A549 (cell line): ENCODE measurements around the gene TTC12. TPM values are rescaled to one million over a fixed set of nuclear protein-coding genes. Genes with fewer than 3 reads are reported as not detected.

Source experiments
- ATAC-seq, 2 experiments: fragments of 200-7000 bp in 1 of 2; fragments of >200 bp in 1 of 2; cut with Nextera tagmentation in 1 of 2; cut with Tn5 transposase in 1 of 2; 3 replicates each; pipeline versions ENCODE4 v1.8.0 to v1.9.1; 2018 to 2020; ENCODE audit warnings: mild to moderate bottlenecking in 1 of 2, moderate library complexity in 1 of 2
- CTCF ChIA-PET: fragments of 300-600 bp; sonication (Branson Sonifier 250); formaldehyde crosslinking; extraction: SDS; loops from one replicate; lab custom pipeline; 2021; ENCODE audit warnings: antibody characterized with exemption, inconsistent platforms; lab: Yijun Ruan, JAX
- POLR2A ChIA-PET: fragments of 350-600 bp; formaldehyde crosslinking; extraction: SDS; loops from one replicate; lab custom pipeline; 2021; ENCODE audit warnings: antibody characterized with exemption, inconsistent platforms; lab: Yijun Ruan, JAX
- DNase-seq, 2 experiments: peaks; one replicate each; pipeline versions ENCODE4 v3.0.0 to v3.0.0-alpha.2; 2011 to 2016; ENCODE audit warnings: low read depth in 1 of 2, low spot score in 1 of 2
- FAIRE-seq: peaks from 2 replicates; lab custom pipeline; 2011; peaks lifted over from hg19 to GRCh38; lab: Jason Lieb, UNC
- H3K27ac ChIP-seq, 2 experiments: fragments of >200 bp; sonication (Bioruptor Twin); formaldehyde crosslinking; 3 replicates each; pipeline ENCODE4 v1.5.1; 2016 to 2017
- H3K4me1 ChIP-seq: fragments of >200 bp; sonication (Bioruptor Twin); formaldehyde crosslinking; 3 replicates; pipeline ENCODE4 v1.6.1; 2016
- H3K4me2 ChIP-seq: fragments of >200 bp; sonication (Bioruptor Twin); formaldehyde crosslinking; 3 replicates; pipeline ENCODE4 v1.6.1; 2016
- H3K4me3 ChIP-seq: fragments of >200 bp; sonication (Bioruptor Twin); formaldehyde crosslinking; 3 replicates; pipeline ENCODE4 v1.5.1; 2016
- H3K9me3 ChIP-seq: fragments of >200 bp; sonication (Bioruptor Twin); formaldehyde crosslinking; 3 replicates; pipeline ENCODE4 v1.6.1; 2016
- BHLHE40 ChIP-seq: IDR thresholded peaks from 2 replicates; pipeline ENCODE4 v1.6.1; 2012; ENCODE audit warnings: low read depth, low read length, inconsistent platforms
- CEBPB ChIP-seq, 2 experiments: fragments of >200 bp in 1 of 2; sonication (Bioruptor Twin) in 1 of 2; formaldehyde crosslinking in 1 of 2; IDR thresholded peaks; 2 replicates each; pipeline ENCODE4 v1.6.1; 2012 to 2016
- CHD2 ChIP-seq: fragments of 150-350 bp; IDR thresholded peaks from 2 replicates; pipeline ENCODE4 v1.6.1; 2014; ENCODE audit warnings: low read length; ENCODE audit not compliant: partially characterized antibody
- CHD4 ChIP-seq: fragments of 200-600 bp; sonication (generic); IDR thresholded peaks from 2 replicates; pipeline ENCODE4 v1.6.1; 2016; ENCODE audit warnings: antibody characterized with exemption, mild to moderate bottlenecking, borderline replicate concordance
- EHMT2 ChIP-seq: fragments of 200-600 bp; sonication (generic); IDR thresholded peaks from 2 replicates; pipeline ENCODE4 v1.6.1; 2016; ENCODE audit warnings: antibody characterized with exemption, low read depth, mild to moderate bottlenecking, moderate library complexity
- EP300 ChIP-seq, 2 experiments: fragments of >200 bp; sonication (Bioruptor Twin); formaldehyde crosslinking; IDR thresholded peaks; 2 replicates in 1 of 2; 3 replicates in 1 of 2; pipeline ENCODE4 v1.6.1; 2016 to 2017
- FOSB ChIP-seq: fragments of 250-450 bp; sonication (Bioruptor Pico); IDR thresholded peaks from 2 replicates; pipeline ENCODE4 v1.5.0; 2020; ENCODE audit warnings: mild to moderate bottlenecking, moderate library complexity
- FOXS1 ChIP-seq: fragments of 250-450 bp; sonication (Bioruptor Pico); IDR thresholded peaks from 2 replicates; pipeline ENCODE4 v1.5.0; 2020; ENCODE audit warnings: mild to moderate bottlenecking, moderate library complexity
- GATA3 ChIP-seq: IDR thresholded peaks from 2 replicates; pipeline ENCODE4 v1.6.1; 2012; ENCODE audit warnings: borderline replicate concordance
- HDAC2 ChIP-seq: fragments of 200-600 bp; sonication (generic); IDR thresholded peaks from 2 replicates; pipeline ENCODE4 v1.6.1; 2016
- HES2 ChIP-seq: fragments of >200 bp; sonication (Bioruptor Twin); formaldehyde crosslinking; IDR thresholded peaks from 2 replicates; pipeline ENCODE4 v1.6.1; 2016
- HEYL ChIP-seq: fragments of 250-450 bp; sonication (Bioruptor Pico); IDR thresholded peaks from 2 replicates; pipeline ENCODE4 v1.8.0; 2021; ENCODE audit warnings: mild to moderate bottlenecking, moderate library complexity
- HOXA7 ChIP-seq: fragments of 250-450 bp; sonication (Bioruptor Pico); IDR thresholded peaks from 2 replicates; pipeline ENCODE4 v1.5.0; 2020; ENCODE audit warnings: mild to moderate bottlenecking, moderate library complexity
- HOXB13 ChIP-seq: fragments of 250-450 bp; sonication (Bioruptor Pico); IDR thresholded peaks from 2 replicates; pipeline ENCODE4 v1.5.0; 2020; ENCODE audit warnings: low read depth, mild to moderate bottlenecking, moderate library complexity
- JUNB ChIP-seq: fragments of >200 bp; sonication (Bioruptor Twin); formaldehyde crosslinking; IDR thresholded peaks from 2 replicates; pipeline ENCODE4 v1.6.1; 2016
- KDM1A ChIP-seq: fragments of 200-600 bp; sonication (generic); IDR thresholded peaks from 2 replicates; pipeline ENCODE4 v1.6.1; 2016; ENCODE audit warnings: low read depth, mild to moderate bottlenecking
- KDM5A ChIP-seq: fragments of 200-600 bp; sonication (generic); IDR thresholded peaks from 2 replicates; pipeline ENCODE4 v1.6.1; 2016; ENCODE audit warnings: antibody characterized with exemption, mild to moderate bottlenecking
- MAFK ChIP-seq: fragments of 450-650 bp; IDR thresholded peaks from 2 replicates; pipeline ENCODE4 v1.6.1; 2014; ENCODE audit not compliant: partially characterized antibody
- MYC ChIP-seq: IDR thresholded peaks from 2 replicates; pipeline ENCODE4 v1.6.1; 2012; ENCODE audit warnings: mild to moderate bottlenecking, inconsistent platforms, low read length, improper control_type of control experiment, borderline replicate concordance
- NFE2L2 ChIP-seq: fragments of 150-350 bp; conservative IDR thresholded peaks from 2 replicates; pipeline ENCODE4 v1.6.1; 2014; ENCODE audit warnings: low read length
- NR3C1 ChIP-seq: fragments of >200 bp; sonication (Bioruptor Twin); formaldehyde crosslinking; IDR thresholded peaks from 3 replicates; pipeline ENCODE4 v1.6.1; 2017
- PHF8 ChIP-seq: fragments of 200-600 bp; sonication (generic); IDR thresholded peaks from 2 replicates; pipeline ENCODE4 v1.6.1; 2016; ENCODE audit warnings: low read depth, mild to moderate bottlenecking, antibody characterized with exemption, moderate library complexity, borderline replicate concordance
- POLR2A ChIP-seq: IDR thresholded peaks from 2 replicates; pipeline ENCODE4 v1.6.1; 2012; ENCODE audit warnings: mild to moderate bottlenecking, low read length
- POLR2AphosphoS2 ChIP-seq: conservative IDR thresholded peaks from 2 replicates; pipeline ENCODE4 v1.6.1; 2012; ENCODE audit warnings: low read length, improper control_type of control experiment, inconsistent platforms
- RARB ChIP-seq: fragments of 250-450 bp; sonication (Bioruptor Pico); IDR thresholded peaks from 2 replicates; pipeline ENCODE4 v1.8.0; 2021; ENCODE audit warnings: mild to moderate bottlenecking, moderate library complexity
- RFX5 ChIP-seq: fragments of 450-650 bp; IDR thresholded peaks from 2 replicates; pipeline ENCODE4 v1.7.1; 2014; ENCODE audit warnings: antibody characterized with exemption, mild to moderate bottlenecking, moderate library complexity
- TP53 ChIP-seq: fragments of 250-450 bp; sonication (Bioruptor Pico); IDR thresholded peaks from 2 replicates; pipeline ENCODE4 v1.5.0; 2021; ENCODE audit warnings: mild to moderate bottlenecking, moderate library complexity
- USF2 ChIP-seq: fragments of 450-650 bp; IDR thresholded peaks from 2 replicates; pipeline ENCODE4 v1.6.1; 2014; ENCODE audit warnings: antibody characterized with exemption
- ZC3H11A ChIP-seq: fragments of 450-650 bp; IDR thresholded peaks from 2 replicates; pipeline ENCODE4 v1.6.1; 2014; ENCODE audit warnings: antibody characterized with exemption, mild to moderate bottlenecking
- ZNF302 ChIP-seq: fragments of 250-450 bp; sonication (Bioruptor Pico); IDR thresholded peaks from 2 replicates; pipeline ENCODE4 v1.9.0; 2021; ENCODE audit warnings: inconsistent platforms, mild to moderate bottlenecking, moderate library complexity
- WGBS: methylation state at CpG from one replicate; pipeline ENCODE4 v1.1.6; 2017; ENCODE audit errors: missing lambda C conversion rate; 5-methylcytosine and 5-hydroxymethylcytosine counted together
- polyA plus RNA-seq, 4 experiments: library from polyadenylated mRNA; depleted of rRNA in 3 of 4; stranded (reverse); fragments of >200 nt; fragmentation: RNase III in 1 of 4; extraction: RNeasy Plus Mini Kit Qiagen cat#74134 plus additional on column Dnase treatment in 1 of 4; gene quantifications; 2 replicates in 3 of 4; 3 replicates in 1 of 4; pipeline ENCODE4 v1.2.3, GENCODE V29; 2011 to 2017

Gene TTC12
- polyA plus RNA-seq, 2 of the 4 experiments (the other 2 are of a cell fraction): 5.9 to 13.5 TPM

- no peak for TF ChIP-seq USF2
- TF ChIP-seq FOXS1: no peak
- no peak for TF ChIP-seq GATA3
- TF ChIP-seq EP300 (IDR thresholded peaks at IDR 0.05): no peak
- TF ChIP-seq HOXB13: no peak
- no peak for TF ChIP-seq ZNF302 (CRISPR knock-in tag)
- no peak for TF ChIP-seq BHLHE40
- TF ChIP-seq HES2: no peak
Measured at GRCh38 chr11:113363406-113363805, 49.0 kb downstream of the TTC12 start (continued).

GRCh38 chr11:113363996-113364641 lies 49.7 kb downstream of the TTC12 start:
- H3K27ac ChIP-seq: no peak overlapping the region
- WGBS: 91% methylated on average over 7 of the region's 7 CpGs
- ChIA-PET POLR2A (no interaction called here), CTCF (no interaction called here)
- no peak for FAIRE-seq
- TF ChIP-seq USF2 (no peak), CHD2 (no peak), CEBPB (IDR thresholded peaks at IDR 0.05) (no peak), JUNB (no peak), FOSB (CRISPR knock-in tag) (no peak), RFX5 (no peak), KDM5A (no peak), HOXA7 (CRISPR knock-in tag) (no peak), POLR2A (no peak), EHMT2 (no peak), EP300 (IDR thresholded peaks at IDR 0.05) (no peak), NFE2L2 (no peak)
- no peak overlapping the region for H3K4me2 ChIP-seq
- H3K4me1 ChIP-seq: no peaks in the 10 kb centered on the region
- no peak overlapping the region for H3K4me3 ChIP-seq
- no peak for DNase-seq
- H3K9me3 ChIP-seq: no peaks in the 10 kb centered on the region
- ATAC-seq: no peak

GRCh38 chr11:113365895-113366294 lies 51.5 kb downstream of the TTC12 start:
- TF ChIP-seq RFX5: no peak
- no peak for TF ChIP-seq ZC3H11A
- TF ChIP-seq CHD2: no peak
- no peak for TF ChIP-seq RARB
- TF ChIP-seq MAFK: no peak
- no peak for TF ChIP-seq EP300 (IDR thresholded peaks at IDR 0.05)
- no peak for TF ChIP-seq BHLHE40
- no peak for TF ChIP-seq HEYL (CRISPR knock-in tag)
- TF ChIP-seq CHD4: no peak
- POLR2A ChIA-PET: no interaction called here
- Histone ChIP-seq H3K4me2 (no peak overlapping the region), H3K4me3 (no peak overlapping the region), H3K4me1 (no peaks in the 10 kb centered on the region), H3K27ac (no peak overlapping the region), H3K9me3 (no peaks in the 10 kb centered on the region)
- FAIRE-seq (no peak), ATAC-seq (no peak), DNase-seq (no peak)
- CTCF ChIA-PET: no interaction called here
- 100% methylated on average over 2 of the region's 5 CpGs for WGBS

- ChIA-PET POLR2A (no interaction called here), CTCF (no interaction called here)
- no peak for ATAC-seq
- DNase-seq: no peak
- no peaks in the 10 kb centered on the region for H3K9me3 ChIP-seq
- TF ChIP-seq PHF8 (no peak), TP53 (CRISPR knock-in tag) (no peak), POLR2AphosphoS2 (no peak), BHLHE40 (no peak), RARB (no peak), HOXB13 (no peak), KDM1A (no peak), NR3C1 (no peak), USF2 (no peak), ZNF302 (CRISPR knock-in tag) (no peak), EHMT2 (no peak), HDAC2 (no peak), RFX5 (no peak), MYC (no peak), FOXS1 (no peak), CHD4 (no peak)
- WGBS: 25% methylated on average over 1 of the region's 3 CpGs
- no peaks in the 10 kb centered on the region for H3K4me1 ChIP-seq
- H3K4me3 ChIP-seq: no peak overlapping the region
- no peak overlapping the region for H3K4me2 ChIP-seq
- no peak for FAIRE-seq
- no peak overlapping the region for H3K27ac ChIP-seq
Measured at GRCh38 chr11:113369411-113369810, 55.0 kb downstream of the TTC12 start.
